WERI-Rb-1 (cell line): ENCODE measurements around the gene HIF1A.

Source experiments
- DNase-seq: peaks from one replicate; pipeline ENCODE4 v3.0.0-alpha.2; 2020
- H3K27ac ChIP-seq: fragments of 250-450 bp; sonication (Bioruptor Pico); 2 replicates; pipeline ENCODE4 v1.5.1; 2020; ENCODE audit warnings: mild to moderate bottlenecking, moderate library complexity
- H3K27me3 ChIP-seq: fragments of 250-450 bp; sonication (Bioruptor Pico); 2 replicates; pipeline ENCODE4 v1.5.1; 2021; ENCODE audit warnings: mild to moderate bottlenecking, low read depth, moderate library complexity; ENCODE audit not compliant: insufficient read depth, severe bottlenecking
- H3K36me3 ChIP-seq: fragments of 250-450 bp; sonication (Bioruptor Pico); 2 replicates; pipeline ENCODE4 v1.5.1; 2020; ENCODE audit warnings: mild to moderate bottlenecking, moderate library complexity
- H3K4me3 ChIP-seq: 2 replicates; pipeline ENCODE4 v1.5.1; 2011; ENCODE audit warnings: low read depth, mild to moderate bottlenecking, control low read depth, low read length
- H3K9me3 ChIP-seq: fragments of 250-450 bp; sonication (Bioruptor Pico); 2 replicates; pipeline ENCODE4 v1.5.1; 2021; ENCODE audit warnings: mild to moderate bottlenecking, moderate library complexity; ENCODE audit not compliant: severe bottlenecking
- CTCF ChIP-seq: IDR thresholded peaks from 2 replicates; pipeline ENCODE4 v1.5.1; 2011; ENCODE audit warnings: low read depth, mild to moderate bottlenecking, control low read depth, inconsistent platforms, low read length

The HIF1A gene

GRCh38 chr14:61700104-61700886 lies 5.0 kb downstream of the HIF1A start:
- no peak overlapping the region for H3K27ac ChIP-seq
- peaks cover 14% of the 10 kb centered on the region for H3K36me3 ChIP-seq
- no peaks in the 10 kb centered on the region for H3K27me3 ChIP-seq
- DNase-seq, result no peak
- no peak for TF ChIP-seq CTCF
- no peak overlapping the region for H3K4me3 ChIP-seq
- H3K9me3 ChIP-seq, result no peaks in the 10 kb centered on the region

DNA sequence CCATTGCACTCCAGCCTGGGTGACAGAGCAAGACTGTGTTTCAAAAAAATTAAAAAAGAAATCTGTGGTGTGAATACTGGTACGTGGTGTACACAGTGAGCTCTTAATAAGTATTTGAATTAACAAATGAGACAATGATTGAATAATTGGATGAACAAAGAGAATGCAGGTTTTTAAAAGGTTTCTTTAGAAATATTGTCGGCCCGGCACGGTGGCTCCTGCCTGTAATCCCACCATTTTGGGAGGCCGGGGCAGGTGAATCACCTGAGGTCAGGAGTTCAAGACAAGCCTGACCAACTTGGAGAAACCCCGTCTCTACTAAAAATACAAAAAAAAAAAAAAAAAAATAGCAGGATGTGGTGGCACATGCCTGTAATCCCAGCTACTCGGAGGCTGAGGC lies 6.6 kb downstream of the HIF1A start:
- H3K9me3 ChIP-seq, result no peaks in the 10 kb centered on the region
- no peaks in the 10 kb centered on the region for H3K27me3 ChIP-seq
- no peak for TF ChIP-seq CTCF
- H3K27ac ChIP-seq, result no peak overlapping the region
- H3K36me3 ChIP-seq, result peaks cover 5% of the 10 kb centered on the region
- no peak for DNase-seq
- H3K4me3 ChIP-seq, result no peak overlapping the region

GRCh38 chr14:61703342-61704129 lies 8.2 kb downstream of the HIF1A start:
- TF ChIP-seq CTCF, result no peak
- Histone ChIP-seq H3K9me3 (no peaks in the 10 kb centered on the region), H3K27me3 (no peaks in the 10 kb centered on the region), H3K27ac (no peak overlapping the region), H3K36me3 (peaks cover 5% of the 10 kb centered on the region), H3K4me3 (no peak overlapping the region)
- no peak for DNase-seq

- TF ChIP-seq CTCF, result no peak
- no peak for DNase-seq
- Histone ChIP-seq H3K27me3 (no peaks in the 10 kb centered on the region), H3K9me3 (no peaks in the 10 kb centered on the region), H3K27ac (no peak overlapping the region), H3K4me3 (no peak overlapping the region), H3K36me3 (no peaks in the 10 kb centered on the region; the same call in 1 of the 2 replicates)
These were observed 9.2 kb downstream of the HIF1A start for GRCh38 chr14:61704554-61704953.

DNA sequence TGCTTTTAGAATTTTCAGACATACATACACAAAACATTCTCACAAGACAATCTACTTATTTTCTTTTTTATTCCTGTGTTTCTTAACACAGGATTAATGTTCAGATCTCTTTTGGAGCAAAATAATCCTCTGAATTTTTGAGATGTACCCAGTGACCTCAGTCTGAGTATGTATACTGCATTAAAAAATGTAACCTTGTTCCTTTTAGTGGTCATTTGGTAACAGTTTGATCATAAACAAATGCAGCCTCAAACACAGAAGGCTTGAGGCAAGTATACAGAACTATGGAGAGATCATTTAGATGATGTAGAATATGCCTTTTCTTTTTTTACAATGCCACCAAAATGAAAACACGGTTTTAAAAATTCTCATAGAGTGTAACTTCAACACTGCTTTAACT lies 9.7 kb downstream of the HIF1A start:
- no peak overlapping the region for H3K4me3 ChIP-seq
- DNase-seq, result no peak
- H3K27me3 ChIP-seq, result no peaks in the 10 kb centered on the region
- no peaks in the 10 kb centered on the region for H3K9me3 ChIP-seq
- H3K36me3 ChIP-seq, result no peaks in the 10 kb centered on the region; the same call in 1 of the 2 replicates
- TF ChIP-seq CTCF, result no peak
- no peak overlapping the region for H3K27ac ChIP-seq
